Raji (cell line): ENCODE measurements around the gene JMJD1C.

ENCODE experiments used
- POLR2A ChIP-seq: IDR thresholded peaks from 2 replicates; pipeline ENCODE4 v1.6.1; 2011; ENCODE audit warnings: low read depth, low read length, control low read depth; ENCODE audit not compliant: insufficient read depth

Gene JMJD1C

DNA sequence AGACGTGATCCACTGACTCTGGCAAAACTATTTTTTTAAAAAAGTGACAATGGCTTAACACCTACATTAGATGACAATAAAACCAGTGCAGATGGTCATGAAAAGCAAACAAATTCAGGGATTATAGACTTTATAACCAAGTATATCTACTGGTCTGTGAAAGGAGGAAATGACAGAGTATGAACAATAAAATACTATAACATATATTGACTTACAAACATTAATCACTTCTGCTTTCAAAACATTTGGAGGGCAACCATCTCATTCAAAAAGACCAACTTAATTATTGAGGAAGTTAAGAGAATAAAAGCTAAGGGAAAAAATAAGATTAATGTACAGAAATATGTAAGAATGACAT lies 34.8 kb downstream of the JMJD1C start:
- no peak for TF ChIP-seq POLR2A

DNA sequence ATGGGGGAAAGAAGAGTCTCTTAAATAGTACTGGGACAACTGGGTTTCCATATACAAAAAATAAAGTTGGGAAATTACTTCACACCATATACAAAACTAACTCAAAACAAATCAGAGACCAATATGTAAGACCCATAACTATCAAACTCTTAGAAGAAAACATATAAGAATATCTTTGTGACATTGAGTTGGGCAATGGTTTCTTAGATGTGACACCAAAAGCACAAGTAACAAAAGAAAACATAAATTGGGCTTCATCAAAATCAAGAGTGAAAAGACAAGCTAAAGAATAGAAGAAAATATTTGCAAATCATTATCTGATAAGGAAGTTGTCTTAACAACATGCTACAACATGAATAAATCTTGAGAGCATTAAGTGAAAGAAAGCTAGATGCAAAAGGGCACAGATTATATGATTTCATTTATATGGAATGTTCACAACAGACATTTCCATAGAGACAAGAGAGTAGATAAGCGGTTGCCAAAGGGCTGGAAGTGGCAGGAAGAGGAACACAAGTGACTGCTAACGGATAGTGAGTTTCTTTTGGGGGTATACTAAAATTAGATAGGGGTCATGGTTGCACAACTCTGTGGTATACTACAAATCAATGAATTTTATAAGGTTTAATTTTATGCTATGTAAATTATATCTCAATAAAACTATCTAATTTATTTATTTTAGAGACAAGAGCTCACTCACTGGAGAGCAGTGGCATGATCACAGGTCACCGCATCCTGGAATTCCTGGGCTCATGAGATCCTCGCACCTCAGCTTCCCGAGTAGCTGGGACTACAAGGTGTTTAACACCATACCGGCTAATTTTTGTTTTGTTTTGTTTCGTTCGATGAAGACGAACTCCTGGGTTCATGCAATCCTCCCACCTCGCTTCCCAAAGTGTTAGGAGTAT lies 35.4 kb downstream of the JMJD1C start:
- TF ChIP-seq POLR2A = no peak

DNA sequence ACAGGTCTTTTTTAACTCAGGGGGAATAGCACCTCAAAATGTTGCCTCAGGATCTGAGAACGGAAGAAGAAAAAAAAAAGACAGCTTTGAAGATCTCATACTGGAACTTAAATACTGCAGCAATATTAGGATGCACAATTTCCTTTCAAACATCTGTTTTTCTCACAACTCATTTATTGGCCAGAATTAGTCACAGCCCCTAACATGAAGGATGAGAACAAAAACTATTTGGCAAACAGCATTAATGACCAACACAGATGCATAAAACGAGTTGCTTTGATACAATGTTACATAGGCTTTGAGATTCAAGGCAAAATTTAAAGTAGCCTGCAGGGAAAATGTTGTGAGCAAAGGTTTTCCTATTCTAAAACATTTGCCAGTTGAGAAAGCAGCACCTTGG lies 36.5 kb downstream of the JMJD1C start:
- TF ChIP-seq POLR2A = no peak

DNA sequence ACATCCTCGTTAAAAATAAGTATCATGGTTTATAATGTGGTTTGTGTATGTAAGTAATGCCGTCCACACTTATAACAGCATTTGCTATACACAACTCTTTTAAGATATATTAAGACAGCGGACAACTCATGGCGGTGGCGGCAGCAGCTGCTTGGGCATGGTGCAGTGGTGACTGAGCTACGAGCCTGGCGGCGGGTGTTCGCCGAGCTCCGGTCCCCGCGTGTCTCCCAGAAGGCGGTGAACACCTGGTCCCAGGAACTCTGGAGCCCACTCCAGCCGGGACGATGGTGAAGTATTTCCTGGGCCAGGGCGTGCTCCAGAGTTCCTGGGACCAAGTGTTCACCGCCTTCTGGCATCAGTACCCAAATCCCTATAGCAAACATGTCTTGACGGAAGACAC lies 38.8 kb downstream of the JMJD1C start:
- TF ChIP-seq POLR2A = no peak

DNA sequence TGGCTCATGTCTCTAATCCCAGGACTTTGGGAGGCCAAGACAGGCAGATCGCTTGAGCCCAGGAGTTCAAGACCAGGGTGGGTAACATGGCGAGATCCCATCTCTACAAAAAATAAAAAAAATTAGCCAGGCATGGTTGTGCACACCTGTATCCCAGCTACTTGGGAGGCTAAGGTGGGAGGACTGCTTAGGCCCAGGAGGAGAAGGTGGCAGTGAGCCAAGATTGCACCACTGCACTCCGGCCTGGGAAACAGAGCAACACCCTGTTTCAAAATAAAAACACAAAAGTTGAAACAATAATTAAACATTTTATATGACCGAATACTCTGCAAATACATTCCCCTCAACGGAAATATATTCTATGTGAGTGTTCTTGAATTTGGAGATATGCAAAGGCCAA lies 40.3 kb downstream of the JMJD1C start:
- no peak for TF ChIP-seq POLR2A

DNA sequence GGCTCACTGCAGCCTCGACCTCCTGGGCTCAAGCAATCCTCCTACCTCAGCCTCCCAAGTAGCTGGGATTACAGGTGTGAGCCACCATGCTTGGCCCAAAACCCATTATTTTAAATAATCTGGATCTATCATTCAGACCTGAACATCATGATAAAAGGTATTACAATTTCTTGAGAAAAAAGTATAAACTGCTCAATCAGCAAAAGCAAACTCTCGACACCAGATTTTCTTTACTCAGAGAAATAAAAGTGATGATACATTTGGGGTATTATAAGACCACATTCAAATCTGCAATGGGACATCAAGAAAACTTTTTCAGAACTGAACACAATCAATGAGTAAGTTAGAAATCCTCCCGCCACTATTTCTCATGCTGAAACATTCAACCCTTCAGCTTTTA lies 41.2 kb downstream of the JMJD1C start:
- no peak for TF ChIP-seq POLR2A

DNA sequence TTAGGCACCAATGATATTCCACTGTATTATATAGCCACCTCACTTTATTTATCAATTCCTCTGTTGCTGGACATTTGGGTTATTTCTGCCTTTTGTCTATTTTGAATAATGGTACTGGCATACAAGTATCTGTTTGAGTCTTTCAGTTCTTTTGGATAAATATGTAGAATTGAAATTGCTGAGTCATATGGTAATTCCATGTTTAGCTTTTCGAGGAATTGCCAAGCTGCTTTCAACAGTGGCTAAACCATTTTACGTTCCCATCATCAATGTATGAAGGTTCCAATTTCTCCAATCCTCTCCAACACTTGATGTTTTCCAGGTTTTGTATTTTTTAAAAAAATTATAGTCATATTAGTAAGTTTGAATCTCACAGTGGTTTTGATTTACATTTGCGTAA lies 42.3 kb downstream of the JMJD1C start:
- TF ChIP-seq POLR2A = no peak

DNA sequence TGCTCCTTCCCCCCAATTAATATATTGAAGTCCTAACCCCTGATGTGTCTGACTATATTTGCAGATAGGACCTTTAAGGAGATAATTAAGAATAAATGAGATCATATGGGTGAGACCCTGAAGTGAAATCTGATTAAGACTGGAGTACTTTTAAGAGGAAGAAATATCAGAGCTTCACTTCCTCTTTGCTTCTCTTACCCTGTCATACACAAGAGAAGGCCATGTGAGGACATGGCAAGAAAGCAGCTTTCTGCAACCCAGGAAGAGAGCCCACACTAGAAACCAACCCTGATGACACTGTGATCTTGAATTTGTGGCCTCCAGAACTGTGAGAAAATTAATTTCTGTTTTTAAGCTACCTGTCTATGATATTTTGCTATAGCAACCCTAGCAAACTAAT lies 44.2 kb downstream of the JMJD1C start:
- TF ChIP-seq POLR2A = no peak

DNA sequence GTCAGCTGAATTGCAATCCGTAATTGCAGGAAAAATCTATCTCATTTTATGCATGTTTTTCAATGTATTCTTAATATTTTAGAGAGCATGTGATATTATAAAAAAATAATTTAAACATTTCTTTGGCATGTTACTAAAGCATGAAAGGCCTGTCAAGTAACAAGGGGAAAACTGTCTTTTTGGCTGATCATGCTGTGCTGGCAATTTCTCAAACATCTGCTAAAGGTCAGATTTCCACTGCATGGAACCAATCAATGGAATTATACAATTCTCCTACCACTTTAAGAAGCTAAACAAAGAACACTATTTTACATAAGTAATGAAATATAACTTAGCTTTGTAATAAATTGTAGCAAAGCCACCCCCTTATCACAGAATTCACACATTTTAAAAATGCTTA lies 49.4 kb downstream of the JMJD1C start:
- no peak for TF ChIP-seq POLR2A

DNA sequence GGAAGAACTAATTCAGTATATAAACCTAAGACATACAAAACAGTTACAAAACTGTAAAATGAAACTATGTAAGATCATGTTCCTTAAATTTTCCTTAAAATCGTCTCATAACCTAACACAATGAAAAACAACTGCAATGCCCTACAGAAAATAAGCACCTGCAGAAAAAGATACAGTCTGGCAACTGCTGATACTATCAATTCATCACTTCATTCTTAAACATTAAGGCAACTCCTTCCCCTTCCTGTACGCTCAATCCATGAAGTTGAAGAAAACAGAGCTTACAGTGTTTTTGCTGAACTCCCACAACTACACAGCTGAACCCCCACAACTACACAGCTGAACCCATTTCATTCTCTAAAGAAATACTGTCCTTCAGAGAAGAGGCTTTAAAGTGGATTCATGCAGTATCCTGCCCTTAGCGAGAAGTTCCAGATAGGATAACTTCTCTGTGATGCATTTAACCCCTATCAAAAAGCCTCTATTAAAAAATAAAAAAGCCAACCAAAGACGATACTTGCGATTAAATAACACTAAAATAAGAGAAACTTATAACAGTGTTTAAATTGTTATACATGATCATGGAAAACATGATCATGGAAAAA lies 50.0 kb downstream of the JMJD1C start:
- no peak for TF ChIP-seq POLR2A

DNA sequence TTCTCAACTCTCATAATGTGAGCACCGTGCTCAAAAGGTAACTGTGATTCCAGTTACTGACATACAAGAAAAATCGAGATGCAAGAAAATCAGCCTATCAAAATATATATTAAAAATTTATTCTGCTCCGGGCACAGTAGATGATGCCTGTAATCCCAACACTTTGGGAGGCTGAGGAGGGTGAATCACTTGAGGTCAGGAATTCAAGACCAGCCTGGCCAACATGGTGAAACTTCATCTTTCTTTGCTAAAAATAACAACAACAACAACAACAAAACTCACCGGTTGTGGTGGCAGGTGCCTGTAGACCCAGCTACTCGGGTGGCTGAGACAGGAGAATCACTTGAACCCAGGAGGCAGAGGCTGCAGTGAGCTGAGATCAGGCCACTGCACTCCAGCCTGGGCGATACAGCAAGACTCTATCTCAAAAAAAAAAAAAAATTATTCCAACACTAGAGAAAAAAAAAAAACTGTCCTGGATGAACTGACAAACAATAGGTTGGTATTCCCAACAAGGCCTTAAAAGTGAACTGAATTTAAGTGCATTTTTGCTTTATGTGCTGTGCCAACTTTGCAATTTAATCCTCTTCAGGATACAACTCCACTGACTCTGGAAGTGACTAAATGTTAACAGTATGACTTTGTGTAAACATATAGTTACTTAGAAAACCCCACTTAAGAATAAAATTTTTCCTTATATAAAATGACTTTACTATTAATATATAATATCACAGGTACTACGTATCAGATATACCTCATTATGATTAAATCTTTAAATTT lies 51.1 kb downstream of the JMJD1C start:
- TF ChIP-seq POLR2A = no peak

DNA sequence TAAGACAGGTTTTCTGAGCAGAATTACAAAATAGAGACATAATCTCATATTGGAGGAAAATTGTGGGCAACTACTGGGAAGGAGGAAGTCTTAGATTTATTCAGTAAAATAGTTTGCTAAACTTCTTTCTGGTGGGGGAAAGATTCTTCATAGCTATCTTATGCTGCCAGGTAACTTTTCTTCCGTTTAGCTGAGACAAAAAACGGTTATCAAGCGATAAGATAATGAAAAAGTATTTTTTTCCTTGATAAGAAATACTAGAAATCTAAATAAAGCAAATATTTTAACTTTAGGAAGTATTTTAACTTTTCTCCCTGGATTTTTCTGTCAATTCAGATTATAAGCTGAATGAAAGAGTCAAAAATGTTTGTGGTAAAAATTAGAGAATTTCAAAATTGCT lies 52.3 kb downstream of the JMJD1C start:
- no peak for TF ChIP-seq POLR2A

DNA sequence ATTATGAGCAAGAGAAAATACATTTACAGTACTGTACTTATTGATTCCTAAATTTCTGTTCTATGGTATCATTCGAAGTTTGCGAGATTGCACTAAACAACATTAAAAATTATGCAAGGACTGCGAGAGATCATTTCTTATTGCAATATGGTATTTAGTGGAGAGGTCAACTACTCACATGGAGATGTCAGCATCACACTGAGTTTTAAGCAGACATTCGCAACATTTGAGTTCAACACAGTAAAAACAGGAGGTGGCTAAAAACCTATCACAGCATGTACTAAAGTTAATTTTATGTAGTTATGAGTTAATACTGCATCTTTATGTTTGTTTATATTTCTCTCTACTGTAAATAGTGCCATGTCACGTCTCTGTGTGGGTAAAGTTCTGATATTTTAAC lies 53.5 kb downstream of the JMJD1C start:
- no peak for TF ChIP-seq POLR2A

DNA sequence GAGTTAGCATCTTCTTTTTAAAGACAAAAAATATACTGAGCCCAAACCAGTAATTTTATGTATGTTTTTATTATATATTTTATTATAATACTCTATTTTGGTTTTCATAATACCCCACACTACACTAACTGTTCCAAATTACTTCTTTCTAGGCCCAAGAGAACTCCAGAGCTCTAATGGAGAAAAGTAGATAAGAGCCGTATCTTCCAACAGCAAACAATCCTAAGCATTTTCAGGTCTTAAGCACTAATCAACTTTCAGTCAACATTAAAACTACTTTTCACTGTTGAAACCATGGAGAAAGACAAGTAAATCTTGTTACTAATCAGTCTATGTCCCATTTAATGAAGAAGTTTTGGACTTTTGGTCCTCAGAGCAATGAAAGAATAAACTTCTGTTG lies 55.1 kb downstream of the JMJD1C start:
- no peak for TF ChIP-seq POLR2A

DNA sequence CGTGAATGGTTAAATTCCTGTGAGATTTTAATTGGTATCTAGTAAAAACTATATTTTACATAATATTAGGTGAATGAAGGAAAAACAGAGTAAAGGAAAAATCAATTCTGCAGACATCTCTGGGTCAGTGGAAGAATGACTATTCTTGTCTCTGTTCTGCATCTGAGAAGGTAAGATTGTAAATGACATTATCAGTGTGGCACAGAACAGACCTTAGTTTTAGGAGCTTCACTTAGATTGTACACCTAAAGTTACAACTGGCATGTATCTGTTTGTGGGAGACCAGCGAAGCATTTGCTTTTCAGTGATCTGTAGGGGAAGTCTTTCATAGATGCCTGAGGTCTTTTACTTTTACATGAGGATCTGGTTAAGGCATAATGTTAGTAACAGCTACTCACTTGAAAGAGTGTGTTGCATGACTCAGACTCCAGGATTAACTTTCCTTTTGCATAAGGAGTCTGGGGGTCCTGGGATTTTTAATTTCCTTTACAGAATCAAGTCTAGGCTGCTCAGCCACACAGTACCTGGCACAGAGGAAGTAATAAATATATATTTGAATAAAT lies 56.2 kb downstream of the JMJD1C start:
- TF ChIP-seq POLR2A = no peak
